Ramos (cell line): ENCODE measurements around the gene ABCB11.
"Not testable (repeated sequence)": the region's sequence is repeated elsewhere in the genome, so short reads cannot be mapped to it uniquely, and the experiment has no call there.

Experiments used
- in situ Hi-C: fragments of 300-500 bp; cut with MboI; formaldehyde crosslinking; loops from one replicate; pipeline ENCODE4 v1.14.3; 2022; ENCODE audit warnings: low sequenced_read_pairs; ENCODE audit not compliant: unreplicated experiment

ABCB11 gene

DNA sequence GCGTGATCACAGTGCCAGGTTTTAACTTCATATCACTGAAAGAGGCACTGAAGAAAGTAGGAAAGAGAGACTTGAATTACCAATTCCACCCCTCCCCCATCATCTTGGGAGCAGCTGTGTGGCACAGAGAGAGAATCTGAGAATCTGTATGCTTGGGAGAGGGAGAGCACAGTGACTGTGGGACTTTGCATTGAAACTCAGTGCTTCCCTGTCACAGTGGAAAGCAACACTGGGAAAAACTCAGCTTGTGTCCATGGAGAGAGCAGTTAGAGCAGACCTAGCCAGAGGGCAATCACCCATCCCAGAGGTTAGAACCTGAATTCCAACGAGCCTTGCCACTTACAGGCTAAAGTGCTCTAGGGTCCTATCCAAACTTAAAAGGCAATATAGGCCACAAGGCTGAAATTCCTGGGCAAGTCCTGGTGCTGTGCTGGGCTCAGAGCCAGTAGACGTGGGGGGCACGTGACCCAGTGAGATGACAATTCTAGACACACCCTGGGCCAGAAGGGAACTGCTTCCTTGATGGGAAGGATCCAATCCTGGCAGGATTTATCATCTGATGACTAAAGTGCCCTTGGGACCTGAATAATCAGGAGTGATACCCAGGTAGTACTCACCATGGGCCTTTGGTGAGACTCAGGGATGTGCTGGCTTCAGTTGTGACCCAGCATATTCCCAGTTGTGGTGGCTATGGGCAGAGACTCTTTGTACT lies 15.5 kb upstream of the ABCB11 start:
- in situ Hi-C loops, result no loop called here

GRCh38 chr2:169042856-169043255 lies 11.7 kb upstream of the ABCB11 start:
- in situ Hi-C loops, result no loop called here

- in situ Hi-C loops, result no loop called here
Measured at GRCh38 chr2:169041594-169041993, 10.5 kb upstream of the ABCB11 start.

DNA sequence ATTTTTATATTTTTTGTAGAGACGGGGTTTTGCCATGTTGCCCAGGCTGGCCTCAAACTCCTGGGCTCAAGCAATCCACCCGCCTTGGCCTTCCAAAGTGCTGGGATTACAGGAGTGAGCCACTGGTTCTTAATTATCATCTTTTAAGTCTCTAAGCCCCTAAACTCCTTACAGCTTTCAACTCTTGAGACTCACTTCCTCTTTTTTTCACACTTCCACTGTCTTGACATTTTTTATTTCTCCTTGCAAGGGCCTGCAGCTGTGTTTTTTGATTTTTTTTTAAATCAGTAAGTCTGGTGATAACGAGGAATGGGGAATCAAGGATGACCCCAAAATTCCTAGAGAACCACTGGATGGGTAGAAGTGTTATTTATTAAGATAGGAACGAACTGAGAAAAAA lies 8.6 kb upstream of the ABCB11 start:
- in situ Hi-C loops, result no loop called here

GRCh38 chr2:169038338-169038757 lies 7.2 kb upstream of the ABCB11 start:
- in situ Hi-C loops, result no loop called here

GRCh38 chr2:169036736-169037440 lies 5.8 kb upstream of the ABCB11 start:
- in situ Hi-C loops, result no loop called here

GRCh38 chr2:169035887-169036286 lies 4.8 kb upstream of the ABCB11 start:
- in situ Hi-C loops, result no loop called here

DNA sequence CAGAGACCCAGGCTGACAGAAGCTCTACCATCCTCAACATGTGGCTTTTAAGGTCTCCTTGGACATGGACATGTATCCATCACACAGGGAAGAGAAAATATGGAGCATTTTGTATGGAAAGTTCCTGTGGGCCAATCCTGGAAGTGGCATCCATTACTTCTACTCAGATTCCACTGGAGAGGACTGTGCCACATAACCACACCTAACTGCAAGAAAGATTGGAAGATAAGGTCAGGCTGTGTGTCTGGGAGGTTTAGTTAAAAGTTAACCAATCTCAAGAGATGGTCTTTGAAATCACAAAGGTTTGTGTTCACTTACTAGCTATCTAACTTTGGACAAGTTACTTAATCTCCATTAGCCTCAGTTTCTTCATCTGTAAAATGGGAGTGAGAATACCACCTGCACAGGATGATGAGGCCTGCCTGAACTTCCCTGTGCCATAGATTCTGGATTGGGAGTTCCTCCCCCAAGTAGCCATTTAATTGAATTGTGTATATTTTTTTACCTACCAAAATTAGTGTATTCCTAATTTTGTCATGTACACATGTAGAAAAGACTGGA lies 3.9 kb upstream of the ABCB11 start:
- in situ Hi-C loops, result no loop called here

DNA sequence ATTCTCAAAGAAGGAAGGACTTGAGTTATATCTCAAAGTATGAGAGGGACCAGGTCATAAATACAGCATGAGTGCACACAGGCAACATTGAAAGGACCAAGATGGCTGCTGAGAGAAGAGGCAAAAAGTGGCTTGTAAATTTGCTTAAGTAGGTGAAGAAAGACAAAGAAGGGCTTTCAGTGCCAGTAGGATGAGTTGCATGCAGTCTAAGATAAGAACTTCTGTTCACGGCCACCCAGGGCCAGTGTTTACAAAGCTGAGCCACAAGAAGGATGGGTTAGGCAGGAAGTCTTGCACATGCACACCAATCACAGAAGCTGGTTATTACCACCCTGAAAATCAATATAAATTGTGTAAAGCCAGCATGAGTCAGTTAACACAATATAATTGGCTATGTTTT lies 3.1 kb upstream of the ABCB11 start:
- in situ Hi-C loops, result no loop called here

GRCh38 chr2:169029341-169029740 lies 1.8 kb downstream of the ABCB11 start:
- in situ Hi-C loops, result no loop called here

DNA sequence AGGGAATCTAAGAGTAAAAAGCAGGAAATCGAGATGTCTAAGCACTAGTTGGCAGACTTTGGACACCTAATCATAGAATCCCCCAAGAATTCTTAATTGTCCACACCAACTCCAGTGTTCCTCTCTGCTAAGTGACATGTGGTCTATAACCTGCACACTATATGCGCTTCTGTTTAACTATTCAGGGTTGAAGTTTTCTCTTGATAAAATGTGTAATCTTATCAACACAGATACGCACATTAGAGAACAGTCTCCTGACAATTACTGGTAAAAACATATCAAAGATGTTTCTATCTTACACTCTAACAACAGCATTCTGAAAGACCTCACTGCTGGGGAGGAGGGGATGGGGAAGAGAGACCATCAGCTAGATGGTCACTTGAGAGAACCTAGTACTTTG lies 3.9 kb downstream of the ABCB11 start:
- in situ Hi-C loops, result no loop called here

- in situ Hi-C loops, result no loop called here
Measured at GRCh38 chr2:169026056-169026455, 5.1 kb downstream of the ABCB11 start.

GRCh38 chr2:169023161-169023560 lies 8.0 kb downstream of the ABCB11 start:
- in situ Hi-C loops, result no loop called here

DNA sequence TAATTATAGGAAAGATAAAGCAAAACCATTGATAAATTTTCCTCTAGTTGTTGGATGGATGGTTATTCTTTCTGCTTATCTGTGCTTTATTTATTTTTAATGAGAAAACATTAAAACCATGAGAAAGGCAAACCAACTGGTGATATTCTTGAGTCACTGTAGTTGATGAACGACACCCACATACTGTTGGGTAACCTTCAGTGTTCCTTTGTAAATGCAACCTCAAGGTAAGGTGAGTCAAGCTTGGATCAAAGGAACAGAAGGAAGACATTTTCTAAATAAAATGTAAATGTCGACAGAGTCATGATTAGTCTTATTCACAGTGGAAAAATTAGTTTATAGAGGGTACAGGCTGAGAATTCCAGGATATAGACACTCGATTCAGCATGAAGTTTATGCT lies 12.7 kb downstream of the ABCB11 start:
- in situ Hi-C loops, result no loop called here

DNA sequence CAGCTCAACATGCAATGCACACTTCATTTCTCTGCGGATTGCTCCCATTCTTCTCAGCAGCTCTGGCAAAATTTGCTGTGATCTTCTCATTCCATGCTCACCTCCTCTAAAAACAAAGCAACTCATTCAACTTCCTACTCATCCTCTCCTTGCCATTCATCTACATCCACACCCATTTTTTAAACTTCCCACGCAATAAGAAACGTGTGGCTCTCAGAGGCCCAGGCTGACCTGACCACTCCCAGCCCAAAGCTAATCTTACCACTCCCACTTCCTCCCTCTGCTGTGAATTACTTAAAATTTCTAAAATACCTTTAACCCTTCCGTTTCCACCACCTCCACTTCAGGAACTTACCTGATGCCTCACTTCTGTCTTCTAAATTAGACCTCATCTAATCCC lies 15.2 kb downstream of the ABCB11 start:
- in situ Hi-C loops, result no loop called here

DNA sequence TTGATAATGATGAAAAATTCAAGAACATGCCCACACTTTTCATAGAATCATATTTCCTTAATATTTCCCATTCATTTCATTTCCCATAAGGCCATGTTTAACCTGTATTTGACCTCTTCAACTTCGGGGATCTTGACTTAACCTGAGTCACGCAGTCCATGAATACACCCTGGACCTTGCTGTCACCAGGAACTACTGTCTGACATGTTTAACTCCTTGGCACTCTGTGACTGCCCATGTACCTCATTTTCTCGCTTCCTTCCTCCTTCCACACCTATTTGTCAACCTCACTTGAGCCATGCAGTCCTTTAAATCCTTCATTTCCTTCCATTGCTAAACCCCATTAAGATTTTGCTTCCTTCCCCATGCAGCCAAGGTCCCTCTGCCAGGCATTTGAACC lies 16.3 kb downstream of the ABCB11 start:
- in situ Hi-C loops, result no loop called here

DNA sequence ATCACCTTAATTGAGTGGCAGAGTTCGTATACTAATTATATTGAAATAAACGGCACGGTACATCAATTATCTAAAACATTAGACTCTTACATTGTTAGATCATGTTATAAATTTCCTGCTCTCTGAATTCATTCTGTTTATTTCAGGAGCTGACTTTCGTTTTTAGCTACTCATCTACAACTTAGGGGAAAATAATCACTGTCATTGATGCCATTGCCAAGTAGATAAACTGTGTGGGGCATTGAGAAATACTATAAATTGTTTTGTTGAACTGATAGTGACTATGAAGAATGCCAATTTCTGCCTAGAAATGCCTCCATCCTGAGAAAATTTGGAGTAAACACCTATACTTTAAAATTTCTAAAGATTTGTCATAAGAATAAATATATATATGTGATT lies 17.5 kb downstream of the ABCB11 start:
- in situ Hi-C loops, result no loop called here

DNA sequence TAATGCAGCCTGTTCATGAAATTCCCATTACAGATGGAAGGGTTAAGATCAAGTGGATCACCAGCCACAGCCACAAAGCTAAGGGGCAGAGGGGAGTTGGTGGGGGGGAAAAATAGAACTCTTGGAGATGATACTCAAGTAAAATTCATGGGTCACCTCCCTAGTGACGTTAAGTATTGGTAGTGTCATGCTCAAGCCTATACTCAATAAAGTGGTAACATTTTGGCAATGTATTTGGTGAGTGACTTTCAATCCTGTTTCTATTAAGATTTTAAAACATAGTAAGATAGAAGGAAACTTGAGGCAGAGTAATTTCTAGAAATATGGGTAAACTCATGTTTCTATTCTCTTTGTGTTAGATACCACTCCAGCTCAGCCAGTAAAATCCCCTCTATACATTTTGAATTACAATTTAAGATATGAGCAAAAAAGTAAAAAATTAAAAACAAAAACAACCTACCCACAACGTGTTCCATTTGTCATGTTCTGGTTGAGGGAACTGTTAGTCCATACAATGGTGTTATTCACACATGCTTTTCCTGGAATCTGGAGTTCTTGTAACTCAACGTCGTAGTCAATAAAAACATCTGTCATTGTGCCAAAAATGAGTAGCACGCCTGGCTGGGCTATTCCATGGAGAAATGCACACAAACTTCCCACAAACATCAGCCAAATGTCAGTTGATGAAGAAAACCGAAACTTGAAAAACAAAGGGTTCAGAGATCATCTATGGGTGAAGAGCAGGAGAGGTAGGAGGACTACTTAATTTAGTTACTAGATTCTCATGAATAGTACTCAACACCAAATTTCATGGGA lies 18.1 kb downstream of the ABCB11 start:
- in situ Hi-C loops, result no loop called here

DNA sequence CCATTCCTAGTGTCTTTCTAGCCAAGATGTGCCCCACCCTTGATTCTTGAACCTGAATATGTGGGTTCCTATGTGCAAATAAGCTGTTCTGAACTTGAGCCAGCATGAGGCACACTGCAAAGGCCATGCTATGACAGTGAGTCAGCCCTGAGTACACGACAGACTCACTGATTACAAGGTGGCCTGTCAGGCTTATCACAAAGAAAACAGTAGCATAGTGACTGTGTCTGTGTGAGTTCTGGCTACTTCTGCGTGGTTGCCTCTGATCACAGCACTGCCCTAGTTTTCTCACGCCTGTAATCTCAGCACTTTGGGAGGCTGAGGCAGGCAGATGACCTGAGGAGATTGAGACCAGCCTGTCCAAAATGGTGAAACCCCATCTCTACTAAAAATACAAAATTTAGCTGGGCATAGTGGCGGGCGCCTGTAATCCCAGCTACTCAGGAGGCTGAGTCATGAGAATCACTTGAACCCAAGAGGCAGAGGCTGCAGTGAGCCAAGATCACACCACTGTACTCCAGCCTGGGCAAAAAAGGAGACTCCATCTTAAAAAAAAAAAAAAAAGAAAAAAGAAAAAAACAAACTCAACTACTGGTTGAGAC lies 18.8 kb downstream of the ABCB11 start:
- in situ Hi-C loops, result not testable (repeated sequence)

GRCh38 chr2:169011698-169012097 lies 19.4 kb downstream of the ABCB11 start:
- in situ Hi-C loops, result no loop called here
